ENCODE measurements around the gene TMEM145.
"Not testable (repeated sequence)": the region's sequence is repeated elsewhere in the genome, so short reads cannot be mapped to it uniquely, and the experiment has no call there.

The TMEM145 gene

DNA sequence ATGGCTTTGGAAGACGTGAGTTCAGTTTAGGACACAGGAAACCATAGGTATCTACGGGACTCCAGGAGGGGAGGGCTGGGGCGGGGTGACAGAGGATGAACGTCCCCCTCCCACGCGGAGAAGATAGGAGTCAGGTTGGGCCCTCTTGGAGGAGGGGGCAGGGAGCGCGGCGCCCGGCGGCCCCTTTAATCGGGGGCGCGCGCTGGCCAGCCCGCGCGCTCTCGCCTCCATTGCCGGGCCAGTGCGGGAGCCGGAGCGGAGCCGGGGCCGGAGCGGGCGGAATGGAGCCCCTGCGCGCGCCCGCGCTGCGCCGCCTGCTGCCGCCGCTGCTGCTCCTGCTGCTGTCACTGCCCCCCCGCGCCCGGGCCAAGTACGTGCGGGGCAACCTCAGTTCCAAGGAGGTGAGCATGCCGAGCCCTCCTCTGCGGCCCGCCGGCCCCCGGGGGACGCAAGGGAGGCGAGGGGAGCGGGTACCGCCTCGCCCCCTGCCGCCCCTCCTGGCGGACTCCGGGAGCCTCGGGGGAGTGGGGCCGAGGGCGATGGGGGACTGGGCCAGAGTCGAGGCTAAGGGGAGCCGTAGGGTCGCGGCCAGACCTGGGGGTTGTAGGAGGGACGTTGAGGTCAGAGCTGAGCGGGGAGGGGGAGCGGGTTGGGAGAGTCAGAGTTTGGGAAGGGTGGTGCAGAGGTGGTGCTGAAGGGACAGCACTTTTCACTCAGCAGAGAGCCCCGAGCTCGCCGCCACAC is at the start of gene TMEM145:
TSS of gene TMEM145 (plus strand) at position 214 of the 744 bp plus-strand sequence. CDS start at position 282, 68 bp downstream.
- DNase-seq, result peak in 35 of 56 donors; percentile 4 to 68 (median 33)

- DNase-seq, result not testable (repeated sequence)
Measured at GRCh38 chr19:42266105-42266504, 47.0 kb upstream of the TMEM145 start.

- DNase-seq, result not testable (repeated sequence)
Measured at GRCh38 chr19:42266928-42267603, 46.0 kb upstream of the TMEM145 start.

DNA sequence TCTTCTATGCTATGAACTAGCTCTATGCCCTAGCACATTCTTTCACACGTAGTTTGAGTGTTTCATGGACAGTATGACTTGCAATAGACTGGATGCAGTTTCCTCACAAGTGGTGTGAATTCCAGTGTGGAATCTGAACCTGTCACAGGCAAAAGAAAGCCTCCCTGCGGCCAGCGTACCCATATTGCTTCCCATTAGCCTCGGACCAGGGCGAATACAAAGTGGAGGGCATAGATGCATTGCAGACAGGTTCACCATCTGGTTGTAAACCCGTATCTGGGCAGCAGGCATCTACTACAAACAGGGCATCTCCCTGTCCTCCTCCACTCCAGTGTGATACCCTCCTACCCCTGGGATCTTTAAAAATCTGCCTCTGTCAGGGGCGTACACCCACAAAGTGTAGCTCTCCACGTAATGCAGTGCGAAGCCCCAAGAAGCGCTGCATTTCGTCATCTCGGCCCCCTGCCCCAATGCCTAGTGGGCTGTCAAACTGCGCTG is 45.4 kb upstream of the TMEM145 start:
- no peak for DNase-seq

DNA sequence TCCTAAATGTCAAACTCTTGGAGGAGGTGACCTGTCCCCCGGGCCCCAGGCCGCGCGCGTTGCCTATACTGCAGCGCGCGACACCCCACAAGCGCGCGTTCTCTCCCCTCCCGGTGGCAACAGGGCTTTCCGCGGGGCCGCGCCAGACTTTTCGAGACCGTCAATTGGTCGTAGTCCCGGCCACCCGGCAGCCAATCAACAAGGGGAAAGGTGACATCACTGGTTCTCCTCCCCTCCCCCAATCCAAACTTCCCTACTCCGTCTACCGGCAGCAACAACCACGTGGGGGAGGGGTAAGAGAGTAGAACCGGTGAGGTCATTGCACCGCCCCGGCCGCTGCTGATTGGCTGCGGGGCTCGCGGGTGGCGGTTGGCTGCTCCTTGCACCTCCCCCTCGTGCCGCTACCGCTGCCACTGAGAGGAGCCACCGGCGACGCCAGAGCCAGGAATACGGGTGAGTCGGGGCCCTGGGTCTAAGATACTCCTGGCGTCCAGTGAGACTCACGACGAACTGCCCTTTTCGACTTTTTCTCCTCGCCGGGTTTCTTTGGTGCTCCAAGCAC is 44.9 kb upstream of the TMEM145 start:
- DNase-seq, result peak; percentile 96 to 100 (median 100)

DNA sequence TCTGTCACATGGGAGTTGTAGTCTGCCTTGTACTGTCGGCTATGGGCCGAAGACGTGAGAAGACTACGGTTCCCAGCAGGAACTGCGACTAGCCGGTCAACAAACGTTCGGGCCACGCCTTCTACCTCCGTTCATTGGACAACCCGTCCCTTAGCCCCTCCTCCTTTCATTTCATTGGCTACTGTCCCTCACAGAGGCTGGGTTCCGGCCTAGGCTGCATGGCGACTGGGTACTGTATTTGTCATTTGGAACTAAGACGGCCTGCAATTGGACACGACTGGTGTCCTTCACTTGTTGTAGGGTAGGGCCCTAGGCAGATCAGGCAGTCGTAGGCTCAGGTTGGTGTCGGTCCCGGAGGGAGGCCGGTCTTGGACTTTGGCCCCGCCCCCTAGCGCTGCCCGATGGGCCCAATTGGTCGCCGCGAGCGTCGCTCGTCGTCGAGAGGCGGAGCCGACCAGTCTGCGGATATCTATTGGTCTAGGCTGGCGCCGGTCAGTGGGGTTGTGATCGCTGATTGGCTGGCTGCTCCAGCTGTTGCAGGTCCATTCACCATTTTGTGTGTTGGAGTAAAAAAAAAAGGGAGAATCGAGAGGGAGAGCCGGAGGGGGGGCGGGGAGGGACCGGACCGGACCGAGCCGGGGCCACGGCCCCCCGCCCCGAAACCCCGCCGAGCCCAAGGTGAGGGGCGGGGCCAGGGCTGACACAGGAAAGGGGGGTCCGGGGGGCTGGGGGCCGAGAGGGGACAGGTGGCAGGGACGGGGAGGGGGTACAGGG is 44.2 kb upstream of the TMEM145 start, which contains the start of gene CIC:
TSS of gene CIC (plus strand) at position 549 of the 774 bp plus-strand sequence. CDS start 2,532 bp downstream, outside the sequence.
- peak; percentile 98 to 100 (median 100) for DNase-seq

DNA sequence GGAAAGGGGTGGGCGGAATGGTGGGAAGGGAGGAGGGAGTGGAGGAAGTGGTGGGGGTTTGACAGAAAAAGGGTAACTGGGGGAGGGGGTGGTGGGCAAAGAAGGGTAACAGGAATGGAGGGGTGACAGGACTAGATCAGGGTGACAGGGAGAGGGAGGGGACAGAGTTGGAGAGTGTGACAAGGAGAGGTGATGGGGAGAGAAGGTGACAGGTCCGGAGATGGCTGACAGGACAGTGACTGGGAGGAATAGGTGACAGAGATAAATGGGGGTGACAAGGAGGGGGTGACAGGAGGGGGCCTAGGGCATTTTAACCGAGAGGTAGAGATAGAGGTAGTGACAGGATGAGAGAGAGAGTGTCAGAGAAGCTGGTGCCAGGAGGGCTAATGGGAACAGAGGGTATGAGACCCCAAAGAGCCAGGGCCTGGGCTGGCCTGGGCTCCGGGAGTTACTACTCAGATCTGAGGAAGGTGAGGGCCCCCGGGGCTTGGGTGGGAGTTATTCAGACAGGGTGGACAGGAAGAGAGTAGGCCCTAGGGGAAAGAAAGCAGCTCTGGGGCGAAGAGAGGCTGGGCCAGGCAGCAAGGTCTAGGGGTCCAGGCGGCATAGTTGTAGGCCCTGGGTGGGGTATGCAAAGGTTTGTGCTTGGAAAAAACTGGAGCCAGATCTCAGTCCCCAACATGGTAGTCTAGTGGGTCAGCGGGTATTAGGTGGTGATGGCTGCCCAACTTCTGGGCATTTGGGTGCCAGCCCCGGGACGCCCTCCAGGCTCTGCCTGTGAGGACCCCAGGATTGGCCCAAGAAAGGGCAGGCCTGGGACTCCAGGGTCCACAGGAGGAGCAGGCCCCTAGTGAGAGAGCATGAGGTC is 43.4 kb upstream of the TMEM145 start:
- no peak for DNase-seq

GRCh38 chr19:42270346-42271044 is 42.6 kb upstream of the TMEM145 start:
- peak in 37 of 56 donors; percentile 21 to 81 (median 51) for DNase-seq

DNA sequence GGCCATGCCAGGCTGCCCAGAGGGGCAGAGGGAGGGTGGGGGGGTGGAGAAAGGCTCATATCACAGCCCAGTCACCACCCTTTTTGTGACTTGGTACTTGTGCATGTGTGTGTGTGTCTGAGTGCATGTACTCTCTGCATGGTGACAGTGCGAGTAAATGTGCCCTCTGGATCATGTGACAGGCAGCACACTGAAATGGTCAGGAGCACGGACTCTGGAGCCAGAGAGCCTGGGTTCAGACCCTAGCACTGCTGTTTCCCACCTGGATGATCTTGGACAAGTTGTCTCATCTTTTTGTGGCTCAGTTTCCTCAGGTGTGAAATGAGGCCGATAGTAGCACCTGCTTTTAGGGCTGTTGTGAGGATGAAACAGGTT is 42.1 kb upstream of the TMEM145 start:
- peak in 2 of 56 donors; percentile 11 to 43 for DNase-seq

- DNase-seq, result no peak
Measured at GRCh38 chr19:42271861-42272534, 41.1 kb upstream of the TMEM145 start.

DNA sequence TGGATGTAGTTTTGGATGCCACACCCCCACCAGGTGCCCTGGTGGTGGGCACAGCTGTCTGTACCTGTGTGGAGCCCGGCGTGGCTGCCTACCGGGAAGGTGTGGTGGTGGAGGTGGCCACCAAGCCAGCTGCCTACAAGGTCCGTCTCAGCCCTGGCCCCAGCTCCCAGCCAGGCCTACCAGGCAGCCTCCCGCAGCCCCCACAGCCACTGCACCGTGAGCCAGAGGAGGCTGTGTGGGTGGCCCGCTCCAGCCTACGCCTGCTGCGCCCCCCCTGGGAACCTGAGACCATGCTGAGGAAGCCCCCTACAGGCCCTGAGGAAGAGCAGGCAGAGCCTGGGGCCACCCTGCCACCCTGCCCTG is 40.6 kb upstream of the TMEM145 start:
- no peak for DNase-seq

- DNase-seq, result no peak
Measured at GRCh38 chr19:42272989-42273406, 40.1 kb upstream of the TMEM145 start.

DNA sequence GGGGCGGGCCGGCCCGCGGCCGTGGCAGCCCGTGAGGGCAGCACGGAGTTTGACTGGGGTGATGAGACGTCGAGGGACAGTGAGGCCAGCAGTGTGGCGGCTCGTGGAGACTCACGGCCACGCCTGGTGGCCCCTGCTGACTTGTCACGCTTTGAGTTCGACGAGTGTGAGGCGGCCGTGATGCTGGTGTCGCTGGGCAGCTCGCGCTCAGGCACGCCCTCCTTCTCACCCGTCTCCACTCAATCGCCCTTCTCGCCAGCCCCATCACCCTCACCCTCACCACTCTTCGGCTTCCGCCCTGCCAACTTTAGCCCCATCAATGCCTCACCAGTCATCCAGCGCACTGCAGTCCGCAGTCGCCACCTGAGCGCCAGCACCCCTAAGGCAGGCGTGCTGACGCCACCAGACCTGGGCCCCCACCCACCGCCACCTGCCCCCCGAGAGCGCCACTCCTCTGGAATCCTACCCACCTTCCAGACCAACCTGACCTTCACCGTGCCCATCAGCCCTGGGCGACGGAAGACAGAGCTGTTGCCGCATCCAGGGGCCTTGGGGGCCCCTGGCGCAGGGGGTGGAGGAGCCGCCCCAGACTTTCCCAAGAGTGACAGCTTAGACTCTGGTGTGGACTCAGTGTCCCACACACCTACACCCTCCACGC is 39.6 kb upstream of the TMEM145 start:
- DNase-seq, result no peak

DNA sequence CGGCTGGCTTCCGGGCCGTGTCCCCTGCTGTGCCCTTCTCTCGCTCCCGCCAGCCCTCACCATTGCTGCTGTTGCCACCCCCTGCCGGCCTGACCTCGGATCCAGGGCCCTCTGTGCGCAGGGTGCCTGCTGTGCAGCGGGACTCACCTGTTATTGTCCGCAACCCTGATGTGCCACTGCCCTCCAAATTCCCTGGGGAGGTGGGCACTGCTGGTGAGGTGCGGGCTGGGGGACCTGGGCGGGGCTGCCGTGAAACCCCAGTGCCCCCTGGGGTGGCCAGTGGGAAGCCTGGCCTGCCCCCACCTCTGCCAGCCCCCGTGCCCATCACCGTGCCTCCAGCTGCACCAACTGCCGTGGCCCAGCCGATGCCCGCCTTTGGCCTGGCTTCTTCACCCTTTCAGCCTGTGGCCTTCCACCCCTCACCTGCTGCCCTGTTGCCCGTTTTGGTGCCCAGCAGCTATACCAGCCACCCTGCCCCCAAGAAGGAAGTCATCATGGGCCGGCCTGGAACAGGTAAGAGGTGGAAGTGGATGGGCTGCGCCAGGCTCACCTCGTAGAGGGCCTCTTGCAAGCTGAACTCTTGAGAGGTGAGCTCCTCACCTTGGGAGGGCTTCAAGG is 38.9 kb upstream of the TMEM145 start:
- no peak for DNase-seq

- DNase-seq, result no peak
Measured at GRCh38 chr19:42275103-42275502, 38.0 kb upstream of the TMEM145 start.

GRCh38 chr19:42275517-42275916 is 37.6 kb upstream of the TMEM145 start:
- no peak for DNase-seq

GRCh38 chr19:42276284-42276683 is 36.8 kb upstream of the TMEM145 start:
- no peak for DNase-seq

DNA sequence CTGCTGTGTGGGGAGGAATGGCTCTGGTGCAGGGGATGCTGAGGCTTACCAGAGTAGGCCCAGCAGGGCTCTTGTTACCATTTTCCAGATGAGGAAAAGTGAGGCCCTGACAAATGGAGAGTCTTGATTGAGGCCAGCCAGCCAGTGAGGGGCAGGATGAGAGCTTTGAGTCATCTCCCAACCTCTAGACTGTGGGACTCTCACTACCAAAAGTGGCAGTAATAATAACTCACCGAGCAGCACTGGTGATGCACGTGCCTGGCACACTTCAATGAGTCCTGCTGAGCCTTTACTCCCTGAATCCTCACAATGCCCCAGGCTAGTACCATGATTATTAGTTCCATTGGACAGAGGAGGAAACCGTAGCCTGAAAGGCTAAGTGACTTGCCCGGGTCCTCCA is 36.3 kb upstream of the TMEM145 start:
- DNase-seq, result no peak

Data from nucleus accumbens (tissue), 56 donors.